Breast epithelium (tissue), 3 donors: ENCODE measurements around the gene KLHL11.

ENCODE experiments used
- POLR2A ChIP-seq: fragments of 450-650 bp; IDR thresholded peaks from one replicate; pipeline ENCODE4 v1.6.1; 2016; ENCODE audit warnings: antibody characterized with exemption, mild to moderate bottlenecking, moderate library complexity
- TF ChIP-seq, protein P1 (sequence below), 3 donors: fragments of 450-650 bp; IDR thresholded peaks; one replicate each; pipeline ENCODE4 v1.5.1; 2016 to 2017; ENCODE audit warnings: antibody characterized with exemption in 3 of 3, mild to moderate bottlenecking in 3 of 3, moderate library complexity in 3 of 3

DNA sequence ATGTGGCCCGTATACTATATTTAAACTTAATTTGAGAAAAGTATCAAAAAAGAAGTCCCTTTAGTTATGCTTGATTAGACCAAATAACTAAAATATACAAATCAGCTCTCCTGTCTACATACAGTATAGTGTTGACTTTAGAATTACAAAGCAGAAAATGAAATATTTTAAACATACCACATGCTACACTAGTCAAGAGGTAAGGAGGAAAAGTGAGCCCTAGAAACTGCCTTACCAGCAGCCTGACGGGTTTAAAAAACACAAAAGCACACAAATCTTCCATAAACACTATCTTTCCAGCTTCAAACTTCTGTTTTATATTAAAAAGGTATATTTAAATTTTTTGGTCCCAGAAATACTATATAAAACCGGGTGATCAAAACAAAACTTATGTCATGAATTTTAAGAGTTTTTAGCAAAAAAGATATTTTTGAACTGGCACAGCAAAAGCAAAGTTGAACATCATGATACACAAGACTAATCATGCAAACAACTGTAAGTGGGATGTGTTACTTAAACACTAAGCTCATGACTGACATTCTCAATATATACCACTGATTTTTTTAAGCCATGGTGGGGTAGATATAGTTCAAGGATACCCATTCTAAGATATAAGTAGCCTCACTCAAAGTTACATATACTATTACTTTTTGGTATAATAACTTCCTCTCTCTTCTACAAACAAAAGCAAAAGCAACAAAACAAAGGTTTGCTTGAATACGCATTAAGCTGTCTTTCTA, 15.8 kb downstream of the KLHL11 start:
- TF ChIP-seq, protein P1, sequence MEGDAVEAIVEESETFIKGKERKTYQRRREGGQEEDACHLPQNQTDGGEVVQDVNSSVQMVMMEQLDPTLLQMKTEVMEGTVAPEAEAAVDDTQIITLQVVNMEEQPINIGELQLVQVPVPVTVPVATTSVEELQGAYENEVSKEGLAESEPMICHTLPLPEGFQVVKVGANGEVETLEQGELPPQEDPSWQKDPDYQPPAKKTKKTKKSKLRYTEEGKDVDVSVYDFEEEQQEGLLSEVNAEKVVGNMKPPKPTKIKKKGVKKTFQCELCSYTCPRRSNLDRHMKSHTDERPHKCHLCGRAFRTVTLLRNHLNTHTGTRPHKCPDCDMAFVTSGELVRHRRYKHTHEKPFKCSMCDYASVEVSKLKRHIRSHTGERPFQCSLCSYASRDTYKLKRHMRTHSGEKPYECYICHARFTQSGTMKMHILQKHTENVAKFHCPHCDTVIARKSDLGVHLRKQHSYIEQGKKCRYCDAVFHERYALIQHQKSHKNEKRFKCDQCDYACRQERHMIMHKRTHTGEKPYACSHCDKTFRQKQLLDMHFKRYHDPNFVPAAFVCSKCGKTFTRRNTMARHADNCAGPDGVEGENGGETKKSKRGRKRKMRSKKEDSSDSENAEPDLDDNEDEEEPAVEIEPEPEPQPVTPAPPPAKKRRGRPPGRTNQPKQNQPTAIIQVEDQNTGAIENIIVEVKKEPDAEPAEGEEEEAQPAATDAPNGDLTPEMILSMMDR (IDR thresholded peaks at IDR 0.05) = no peak
- TF ChIP-seq POLR2A = no peak
